Small intestine (tissue), 7 donors: ENCODE results near the gene TMEM51. TPM values are rescaled to one million over a fixed set of nuclear protein-coding genes. Genes with fewer than 3 reads are reported as not detected.
A peak's percentile ranks its signal among the peaks of the same experiment; 100 is the strongest.
"Not testable (repeated sequence)": the region's sequence is repeated elsewhere in the genome, so short reads cannot be mapped to it uniquely, and the experiment has no call there.

Experiments used
- DNase-seq, 2 donors: peaks; one replicate each; pipeline versions ENCODE4 v3.0.0 to v3.0.0-alpha.2; 2013
- FAIRE-seq: peaks from 2 replicates; lab custom pipeline; 2012; peaks lifted over from hg19 to GRCh38; lab: Jason Lieb, UNC
- H3K27ac ChIP-seq, 3 donors: one replicate each; pipeline ENCODE4 v1.5.1; 2013; ENCODE audit warnings: low read length in 2 of 3, mild to moderate bottlenecking in 2 of 3, control low read depth in 1 of 3, inconsistent platforms in 1 of 3, low read depth in 1 of 3, moderate library complexity in 1 of 3
- H3K27me3 ChIP-seq, 3 donors: one replicate each; pipeline ENCODE4 v1.6.1; 2013; ENCODE audit warnings: low read length in 3 of 3, inconsistent platforms in 1 of 3; ENCODE audit not compliant: control insufficient read depth in 3 of 3, insufficient read depth in 3 of 3
- H3K36me3 ChIP-seq, 3 donors: one replicate each; pipeline ENCODE4 v1.6.1; 2013; ENCODE audit warnings: low read length in 3 of 3, inconsistent platforms in 1 of 3, low read depth in 1 of 3, mild to moderate bottlenecking in 1 of 3, moderate library complexity in 1 of 3; ENCODE audit not compliant: control insufficient read depth in 3 of 3, insufficient read depth in 2 of 3
- H3K4me1 ChIP-seq, 3 donors: one replicate each; pipeline ENCODE4 v1.6.1; 2013; ENCODE audit warnings: low read length in 2 of 3, inconsistent platforms in 1 of 3, low read depth in 1 of 3, mild to moderate bottlenecking in 1 of 3, moderate library complexity in 1 of 3; ENCODE audit not compliant: control insufficient read depth in 3 of 3, insufficient read depth in 2 of 3
- H3K4me3 ChIP-seq, 3 donors: one replicate each; pipeline ENCODE4 v1.5.1; 2013; ENCODE audit warnings: low read length in 3 of 3, control low read depth in 1 of 3, inconsistent platforms in 1 of 3, low read depth in 1 of 3, mild to moderate bottlenecking in 1 of 3, moderate library complexity in 1 of 3
- H3K9me3 ChIP-seq, 2 donors: one replicate each; pipeline ENCODE4 v1.6.1; 2013; ENCODE audit warnings: low read depth in 1 of 2, low read length in 1 of 2; ENCODE audit not compliant: control insufficient read depth in 2 of 2, insufficient read depth in 1 of 2
- WGBS, 3 donors: extraction: QIAGEN DNeasy Blood & Tissue Kit; methylation state at CpG; one replicate each; pipeline ENCODE4 v1.1.7; 2013; 5-methylcytosine and 5-hydroxymethylcytosine counted together
- polyA plus RNA-seq, 4 donors: library from polyadenylated mRNA; stranded (reverse) in 3 of 4; unstranded in 1 of 4; fragments of 200-250 nt in 3 of 4; fragments of 120-200 nt in 1 of 4; gene quantifications; one replicate each; pipeline versions ENCODE4 v1.2.1 to v1.2.3, GENCODE V29; 2013
- donor health status: healthy with polysubstance abuse.
- donor health status: control.
- donor health status: control.
- donor health status: Bipolar disorder and iron deficiency.
- donor health status: healthy.

TMEM51 gene
- polyA plus RNA-seq, 4 donors: 16.3 to 44.4 (median 21.5) TPM

- peaks cover 0 to 7% (median 0%) of the 10 kb centered on the region in 3 donors for H3K36me3 ChIP-seq
- H3K9me3 ChIP-seq: peaks cover 0 to 15% of the 10 kb centered on the region in 2 donors
- 82 to 91% (median 88%) methylated on average over 3 of the region's 3 CpGs for WGBS, 3 donors
- no peaks in the 10 kb centered on the region for H3K4me1 ChIP-seq
- H3K4me3 ChIP-seq: no peak overlapping the region
- FAIRE-seq (no peak), DNase-seq (no peak)
- no peak overlapping the region for H3K27ac ChIP-seq
- H3K27me3 ChIP-seq: no peaks in the 10 kb centered on the region
Measured at GRCh38 chr1:15130607-15131006, 22.9 kb upstream of the TMEM51 start.

GRCh38 chr1:15132965-15133364, 20.6 kb upstream of the TMEM51 start:
- Histone ChIP-seq H3K4me1 (peaks cover 0 to 2% (median 0%) of the 10 kb centered on the region in 3 donors), H3K27ac (peak overlapping the region in 1 of 3 donors; percentile 70), H3K27me3 (no peaks in the 10 kb centered on the region), H3K4me3 (no peak overlapping the region), H3K9me3 (peaks cover 0 to 15% of the 10 kb centered on the region in 2 donors), H3K36me3 (peaks cover 0 to 12% (median 0%) of the 10 kb centered on the region in 3 donors)
- no peak for FAIRE-seq
- WGBS, 3 donors: 71 to 80% (median 75%) methylated on average over 2 of the region's 2 CpGs
- peak in 1 of 2 donors; percentile 80 for DNase-seq

GRCh38 chr1:15134285-15134684, 19.3 kb upstream of the TMEM51 start:
- Histone ChIP-seq H3K36me3 (peaks cover 0 to 8% (median 0%) of the 10 kb centered on the region in 3 donors), H3K27me3 (no peaks in the 10 kb centered on the region), H3K4me1 (peaks cover 0 to 9% (median 0%) of the 10 kb centered on the region in 3 donors), H3K4me3 (no peak overlapping the region), H3K27ac (no peak overlapping the region), H3K9me3 (peaks cover 0 to 13% of the 10 kb centered on the region in 2 donors)
- DNase-seq (no peak), FAIRE-seq (no peak)
- WGBS, 3 donors: 62 to 91% (median 89%) methylated on average over 2 of the region's 2 CpGs

- WGBS, 3 donors: 76 to 86% (median 81%) methylated on average over 9 to 10 of the region's 10 CpGs
- not testable (repeated sequence) for DNase-seq, H3K27ac ChIP-seq, H3K27me3 ChIP-seq, H3K36me3 ChIP-seq, FAIRE-seq, H3K4me3 ChIP-seq, H3K9me3 ChIP-seq
- H3K4me1 ChIP-seq: peaks cover 0 to 22% (median 0%) of the 10 kb centered on the region in 3 donors
Measured at GRCh38 chr1:15135604-15136003, 17.9 kb upstream of the TMEM51 start.

- peaks cover 0 to 24% (median 0%) of the 10 kb centered on the region in 3 donors for H3K4me1 ChIP-seq
- DNase-seq: peak in 1 of 2 donors; percentile 49
- no peak overlapping the region for H3K4me3 ChIP-seq
- H3K9me3 ChIP-seq: no peaks in the 10 kb centered on the region
- 34 to 47% (median 39%) methylated on average over 6 of the region's 6 CpGs for WGBS, 3 donors
- H3K27me3 ChIP-seq: no peaks in the 10 kb centered on the region
- no peak for FAIRE-seq
- peak overlapping the region in 1 of 3 donors; percentile 39 for H3K27ac ChIP-seq
- peaks cover 0 to 8% (median 0%) of the 10 kb centered on the region in 3 donors for H3K36me3 ChIP-seq
Measured at GRCh38 chr1:15137809-15138208, 15.7 kb upstream of the TMEM51 start.

GRCh38 chr1:15139654-15140350, 13.7 kb upstream of the TMEM51 start:
- Histone ChIP-seq H3K27me3 (no peaks in the 10 kb centered on the region), H3K4me1 (peaks cover 0 to 24% (median 0%) of the 10 kb centered on the region in 3 donors), H3K4me3 (no peak overlapping the region), H3K9me3 (no peaks in the 10 kb centered on the region), H3K27ac (peak overlapping the region in 1 of 3 donors; percentile 48), H3K36me3 (peaks cover 0 to 8% (median 0%) of the 10 kb centered on the region in 3 donors)
- DNase-seq (peak; percentile 37 to 71), FAIRE-seq (no peak)
- WGBS, 3 donors: 39 to 57% (median 55%) methylated on average over 15 of the region's 15 CpGs

GRCh38 chr1:15141935-15142539, 11.5 kb upstream of the TMEM51 start:
- H3K4me3 ChIP-seq: no peak overlapping the region
- no peaks in the 10 kb centered on the region for H3K27me3 ChIP-seq
- no peaks in the 10 kb centered on the region for H3K9me3 ChIP-seq
- no peak overlapping the region for H3K27ac ChIP-seq
- DNase-seq: no peak
- no peak for FAIRE-seq
- peaks cover 0 to 13% (median 0%) of the 10 kb centered on the region in 3 donors for H3K36me3 ChIP-seq
- H3K4me1 ChIP-seq: peaks cover 0 to 24% (median 0%) of the 10 kb centered on the region in 3 donors
- 45 to 64% (median 59%) methylated on average over 6 of the region's 6 CpGs for WGBS, 3 donors

GRCh38 chr1:15145327-15145726, 8.2 kb upstream of the TMEM51 start:
- 54 to 69% (median 55%) methylated on average over 2 of the region's 2 CpGs for WGBS, 3 donors
- no peak overlapping the region for H3K27ac ChIP-seq
- no peak for FAIRE-seq

More at GRCh38 chr1:15145327-15145726, 8.2 kb upstream of the TMEM51 start:
- peaks cover 0 to 7% (median 0%) of the 10 kb centered on the region in 3 donors for H3K4me1 ChIP-seq
- no peak overlapping the region for H3K4me3 ChIP-seq
- peak in 1 of 2 donors; percentile 47 for DNase-seq
- H3K36me3 ChIP-seq: peaks cover 0 to 23% (median 0%) of the 10 kb centered on the region in 3 donors
- H3K9me3 ChIP-seq: peaks cover 0 to under 1% of the 10 kb centered on the region in 2 donors
- no peaks in the 10 kb centered on the region for H3K27me3 ChIP-seq
